Neural crest cell (in vitro differentiated cells): ENCODE results near the gene BRD3OS. TPM values are rescaled to one million over a fixed set of nuclear protein-coding genes. Genes with fewer than 3 reads are reported as not detected.

Experiments
- DNase-seq: peaks from one replicate; pipeline ENCODE4 v3.0.0; 2021; ENCODE audit warnings: low read depth, mixed read lengths, low spot score
- H3K27ac Mint-ChIP-seq: one replicate; pipeline ENCODE4 v1.8.0; 2021; ENCODE audit warnings: mild to moderate bottlenecking, mixed read lengths; ENCODE audit not compliant: unreplicated experiment
- H3K27me3 Mint-ChIP-seq: 2 replicates; pipeline ENCODE4 v1.8.0; 2021; ENCODE audit warnings: low read depth, mild to moderate bottlenecking, mixed read lengths
- H3K36me3 Mint-ChIP-seq: 2 replicates; pipeline ENCODE4 v1.8.0; 2021; ENCODE audit warnings: low read depth, mild to moderate bottlenecking, mixed read lengths
- H3K4me1 Mint-ChIP-seq: 2 replicates; pipeline ENCODE4 v1.8.0; 2021; ENCODE audit warnings: mixed read lengths
- H3K4me3 Mint-ChIP-seq: one replicate; pipeline ENCODE4 v1.8.0; 2021; ENCODE audit warnings: mild to moderate bottlenecking, mixed read lengths
- H3K9me3 Mint-ChIP-seq: 2 replicates; pipeline ENCODE4 v1.8.0; 2021; ENCODE audit warnings: mixed read lengths
- total RNA-seq: library from RNA; stranded (reverse); gene quantifications from 2 replicates; pipeline ENCODE4 v1.2.1, GENCODE V29; 2021
- TF ChIP-seq, protein P1 (sequence below): fragments of 200-600 bp; sonication (generic); conservative IDR thresholded peaks from 2 replicates; pipeline ENCODE4 v1.5.0; 2021; ENCODE audit warnings: antibody characterized with exemption, mild to moderate bottlenecking

The BRD3OS gene
- total RNA-seq, 1 donor from 2014 or later = 30.7 TPM

- H3K27me3 Mint-ChIP-seq = no peaks in the 10 kb centered on the region
- H3K9me3 Mint-ChIP-seq = no peaks in the 10 kb centered on the region
- peak overlapping the region; percentile 80 for H3K4me3 Mint-ChIP-seq
- peaks cover 7% of the 10 kb centered on the region for H3K36me3 Mint-ChIP-seq
- TF ChIP-seq, protein P1, sequence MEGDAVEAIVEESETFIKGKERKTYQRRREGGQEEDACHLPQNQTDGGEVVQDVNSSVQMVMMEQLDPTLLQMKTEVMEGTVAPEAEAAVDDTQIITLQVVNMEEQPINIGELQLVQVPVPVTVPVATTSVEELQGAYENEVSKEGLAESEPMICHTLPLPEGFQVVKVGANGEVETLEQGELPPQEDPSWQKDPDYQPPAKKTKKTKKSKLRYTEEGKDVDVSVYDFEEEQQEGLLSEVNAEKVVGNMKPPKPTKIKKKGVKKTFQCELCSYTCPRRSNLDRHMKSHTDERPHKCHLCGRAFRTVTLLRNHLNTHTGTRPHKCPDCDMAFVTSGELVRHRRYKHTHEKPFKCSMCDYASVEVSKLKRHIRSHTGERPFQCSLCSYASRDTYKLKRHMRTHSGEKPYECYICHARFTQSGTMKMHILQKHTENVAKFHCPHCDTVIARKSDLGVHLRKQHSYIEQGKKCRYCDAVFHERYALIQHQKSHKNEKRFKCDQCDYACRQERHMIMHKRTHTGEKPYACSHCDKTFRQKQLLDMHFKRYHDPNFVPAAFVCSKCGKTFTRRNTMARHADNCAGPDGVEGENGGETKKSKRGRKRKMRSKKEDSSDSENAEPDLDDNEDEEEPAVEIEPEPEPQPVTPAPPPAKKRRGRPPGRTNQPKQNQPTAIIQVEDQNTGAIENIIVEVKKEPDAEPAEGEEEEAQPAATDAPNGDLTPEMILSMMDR = no peak
- DNase-seq = no peak
- no peak overlapping the region for H3K27ac Mint-ChIP-seq
- H3K4me1 Mint-ChIP-seq = peaks cover 32% of the 10 kb centered on the region
These were observed 1.3 kb downstream of the BRD3OS start for GRCh38 chr9:134026581-134026980.

GRCh38 chr9:134026981-134027380 is 1.7 kb downstream of the BRD3OS start:
- no peaks in the 10 kb centered on the region for H3K27me3 Mint-ChIP-seq
- H3K4me3 Mint-ChIP-seq = peak overlapping the region; percentile 80
- no peak for DNase-seq
- TF ChIP-seq, protein P1 = no peak
- peaks cover 32% of the 10 kb centered on the region for H3K4me1 Mint-ChIP-seq
- H3K9me3 Mint-ChIP-seq = no peaks in the 10 kb centered on the region
- H3K36me3 Mint-ChIP-seq = peaks cover 7% of the 10 kb centered on the region
- H3K27ac Mint-ChIP-seq = no peak overlapping the region

- H3K4me3 Mint-ChIP-seq = peak overlapping the region; percentile 80
- H3K9me3 Mint-ChIP-seq = no peaks in the 10 kb centered on the region
- H3K27ac Mint-ChIP-seq = no peak overlapping the region
- H3K4me1 Mint-ChIP-seq = peaks cover 32% of the 10 kb centered on the region
- DNase-seq = no peak
- H3K36me3 Mint-ChIP-seq = peaks cover 7% of the 10 kb centered on the region
- H3K27me3 Mint-ChIP-seq = no peaks in the 10 kb centered on the region
- TF ChIP-seq, protein P1 = no peak
These were observed 2.3 kb downstream of the BRD3OS start for GRCh38 chr9:134027561-134027960.

GRCh38 chr9:134028076-134028475 is 2.8 kb downstream of the BRD3OS start:
- Mint-ChIP-seq H3K4me1 (peaks cover 32% of the 10 kb centered on the region), H3K9me3 (no peaks in the 10 kb centered on the region), H3K4me3 (peak overlapping the region; percentile 80), H3K27ac (peak overlapping the region; percentile 32), H3K36me3 (peaks cover 8% of the 10 kb centered on the region), H3K27me3 (no peaks in the 10 kb centered on the region)
- no peak for DNase-seq
- TF ChIP-seq, protein P1 = no peak

GRCh38 chr9:134028575-134029247 is 3.4 kb downstream of the BRD3OS start:
- TF ChIP-seq, protein P1 = no peak
- H3K4me3 Mint-ChIP-seq = no peak overlapping the region
- H3K9me3 Mint-ChIP-seq = no peaks in the 10 kb centered on the region
- peaks cover 13% of the 10 kb centered on the region for H3K36me3 Mint-ChIP-seq
- no peak for DNase-seq
- peaks cover 32% of the 10 kb centered on the region for H3K4me1 Mint-ChIP-seq
- no peak overlapping the region for H3K27ac Mint-ChIP-seq
- H3K27me3 Mint-ChIP-seq = no peaks in the 10 kb centered on the region
